GM23248 (cell line): ENCODE data around the gene LIPG. TPM values are rescaled to one million over a fixed set of nuclear protein-coding genes. Genes with fewer than 3 reads are reported as not detected.

ENCODE experiments used
- DNase-seq: peaks from one replicate; pipeline ENCODE4 v3.0.0-alpha.2; 2015
- H2AFZ ChIP-seq: fragments of 200-600 bp; sonication (generic); 2 replicates; pipeline ENCODE4 v1.6.1; 2016; ENCODE audit warnings: antibody characterized with exemption
- H3F3A ChIP-seq: fragments of 200-600 bp; sonication (generic); 2 replicates; pipeline ENCODE4 v1.6.1; 2016; ENCODE audit warnings: mild to moderate bottlenecking, antibody characterized with exemption, mixed run types; ENCODE audit not compliant: insufficient read depth
- H3K27ac ChIP-seq: fragments of 200-600 bp; sonication (generic); 2 replicates; pipeline ENCODE4 v1.5.1; 2016; ENCODE audit warnings: mild to moderate bottlenecking
- H3K27me3 ChIP-seq: fragments of 200-600 bp; sonication (generic); replicated peaks from 2 replicates; pipeline ENCODE4 v1.6.1; 2016; ENCODE audit warnings: mild to moderate bottlenecking; ENCODE audit not compliant: insufficient read depth
- H3K36me3 ChIP-seq: fragments of 200-600 bp; sonication (generic); 2 replicates; pipeline ENCODE4 v1.6.1; 2016; ENCODE audit warnings: low read depth, mild to moderate bottlenecking
- H3K4me1 ChIP-seq: fragments of 200-600 bp; sonication (generic); 2 replicates; pipeline ENCODE4 v1.6.1; 2016; ENCODE audit warnings: mild to moderate bottlenecking; ENCODE audit not compliant: insufficient read depth
- H3K4me2 ChIP-seq: fragments of 200-600 bp; sonication (generic); one replicate; pipeline ENCODE4 v1.6.1; 2016; ENCODE audit warnings: mild to moderate bottlenecking; ENCODE audit not compliant: unreplicated experiment
- H3K4me3 ChIP-seq: fragments of 200-600 bp; sonication (generic); 2 replicates; pipeline ENCODE4 v1.5.1; 2016; ENCODE audit warnings: mild to moderate bottlenecking
- H3K79me2 ChIP-seq: fragments of 200-600 bp; sonication (generic); 2 replicates; pipeline ENCODE4 v1.6.1; 2016; ENCODE audit warnings: mild to moderate bottlenecking; ENCODE audit not compliant: insufficient read depth
- H3K9ac ChIP-seq: fragments of 200-600 bp; sonication (generic); 2 replicates; pipeline ENCODE4 v1.6.1; 2016; ENCODE audit warnings: mild to moderate bottlenecking
- H3K9me2 ChIP-seq: fragments of 200-600 bp; sonication (generic); 2 replicates; pipeline ENCODE4 v1.6.1; 2016; ENCODE audit warnings: mixed run types, mild to moderate bottlenecking, moderate library complexity; ENCODE audit not compliant: insufficient read depth
- H3K9me3 ChIP-seq: fragments of 200-600 bp; sonication (generic); one replicate; pipeline ENCODE4 v1.6.1; 2017; ENCODE audit warnings: low read depth
- H4K20me1 ChIP-seq: fragments of 200-600 bp; sonication (generic); 2 replicates; pipeline ENCODE4 v1.6.0; 2016; ENCODE audit not compliant: insufficient read depth
- EZH2 ChIP-seq: fragments of 200-600 bp; sonication (generic); IDR thresholded peaks from 2 replicates; pipeline ENCODE4 v1.6.1; 2018; ENCODE audit warnings: antibody characterized with exemption, mild to moderate bottlenecking; ENCODE audit not compliant: insufficient read depth, poor library complexity, severe bottlenecking
- EZH2phosphoT487 ChIP-seq: fragments of 200-600 bp; sonication (generic); IDR thresholded peaks from 2 replicates; pipeline ENCODE4 v1.6.1; 2018; ENCODE audit warnings: antibody characterized with exemption, moderate library complexity, mild to moderate bottlenecking, low read depth; ENCODE audit not compliant: insufficient read depth
- WGBS, 2 experiments: methylation state at CpG; one replicate each; pipeline ENCODE4 v1.1.6; 2015 to 2017; ENCODE audit warnings: low lambda C conversion rate in 2 of 2, low coverage in 1 of 2; ENCODE audit errors: missing lambda C conversion rate in 2 of 2; 5-methylcytosine and 5-hydroxymethylcytosine counted together
- in situ Hi-C: fragments of 300-500 bp; cut with MboI; formaldehyde crosslinking; loops from 2 replicates; pipeline ENCODE4 v1.15.0; 2020
- polyA plus RNA-seq: library from polyadenylated mRNA; unstranded; fragments of >200 nt; fragmentation: Nextera tagmentation; extraction: Ambion mirVana; gene quantifications from 2 replicates; pipeline ENCODE4 v1.2.1, GENCODE V29; 2016
- total RNA-seq: library from RNA; depleted of rRNA; stranded (reverse); fragments of >200 nt; shearing (Covaris generic); gene quantifications from 2 replicates; pipeline ENCODE4 v1.2.3, GENCODE V29; 2014

The LIPG gene
- total and polyA plus RNA-seq, 2 experiments from 2014 or later = 0.38 to 0.43 TPM

- 75 to 77% methylated on average over 8 of the region's 8 CpGs for WGBS, 2 experiments
- in situ Hi-C loops = no loop called here
These were observed 77.2 kb downstream of the LIPG start for GRCh38 chr18:49638891-49639557.

GRCh38 chr18:49639643-49640391 is 78.0 kb downstream of the LIPG start:
- in situ Hi-C loops = no loop called here
- Histone ChIP-seq H3K4me1 (no peaks in the 10 kb centered on the region), H3F3A (no peaks in the 10 kb centered on the region), H3K9ac (no peak overlapping the region), H3K27me3 (peaks cover 8% of the 10 kb centered on the region; the same call in 1 of the 2 replicates), H3K9me2 (no peaks in the 10 kb centered on the region), H3K79me2 (no peaks in the 10 kb centered on the region), H3K27ac (no peak overlapping the region), H4K20me1 (no peaks in the 10 kb centered on the region), H3K4me2 (no peak overlapping the region), H3K4me3 (no peak overlapping the region), H2AFZ (no peak overlapping the region), H3K36me3 (no peaks in the 10 kb centered on the region), H3K9me3 (no peaks in the 10 kb centered on the region)
- 59 to 72% methylated on average over 13 of the region's 13 CpGs for WGBS, 2 experiments
- DNase-seq = no peak
- TF ChIP-seq EZH2 (no peak), EZH2phosphoT487 (no peak)

More at GRCh38 chr18:49638891-49639557, 77.2 kb downstream of the LIPG start:
- Histone ChIP-seq H3K36me3 (no peaks in the 10 kb centered on the region), H3K4me1 (no peaks in the 10 kb centered on the region), H3K4me3 (no peak overlapping the region), H4K20me1 (no peaks in the 10 kb centered on the region), H3K27me3 (peaks cover 15% of the 10 kb centered on the region; the same call in 1 of the 2 replicates), H3K4me2 (no peak overlapping the region), H3K9me2 (no peaks in the 10 kb centered on the region), H2AFZ (no peak overlapping the region), H3K27ac (no peak overlapping the region), H3K9ac (no peak overlapping the region), H3K79me2 (no peaks in the 10 kb centered on the region), H3K9me3 (no peaks in the 10 kb centered on the region), H3F3A (no peaks in the 10 kb centered on the region)
- no peak for TF ChIP-seq EZH2
- DNase-seq = no peak

- no peak overlapping the region for H3K4me2 ChIP-seq
- H4K20me1 ChIP-seq = no peaks in the 10 kb centered on the region
- peaks cover 3% of the 10 kb centered on the region; the same call in 1 of the 2 replicates for H3K27me3 ChIP-seq
- no peaks in the 10 kb centered on the region for H3F3A ChIP-seq
- H3K4me1 ChIP-seq = 0 out of 2 replicates have a peak, but pooled peaks cover 5% of the 10 kb centered on the region
- no peak overlapping the region for H3K27ac ChIP-seq
- H3K36me3 ChIP-seq = no peaks in the 10 kb centered on the region
- H3K9me3 ChIP-seq = no peaks in the 10 kb centered on the region
- no peak overlapping the region for H3K4me3 ChIP-seq
- H2AFZ ChIP-seq = no peak overlapping the region
- no peaks in the 10 kb centered on the region for H3K79me2 ChIP-seq
- DNase-seq = no peak
- in situ Hi-C loops = no loop called here
- 40 to 41% methylated on average over 6 of the region's 6 CpGs for WGBS, 2 experiments
- no peaks in the 10 kb centered on the region for H3K9me2 ChIP-seq
- no peak overlapping the region for H3K9ac ChIP-seq
- TF ChIP-seq EZH2 = no peak
- no peak for TF ChIP-seq EZH2phosphoT487
These were observed 78.9 kb downstream of the LIPG start for GRCh38 chr18:49640741-49641140.

GRCh38 chr18:49645196-49645595 is 83.3 kb downstream of the LIPG start:
- no peaks in the 10 kb centered on the region for H3F3A ChIP-seq
- H3K9me3 ChIP-seq = no peaks in the 10 kb centered on the region
- peaks cover 9% of the 10 kb centered on the region; the same call in 1 of the 2 replicates for H3K4me1 ChIP-seq
- no peak for DNase-seq
- H3K36me3 ChIP-seq = no peaks in the 10 kb centered on the region
- H3K9me2 ChIP-seq = no peaks in the 10 kb centered on the region
- WGBS, 2 experiments = 92 to 95% methylated on average over 3 of the region's 3 CpGs
- H3K9ac ChIP-seq = no peak overlapping the region
- H3K27ac ChIP-seq = no peak overlapping the region
- no peak overlapping the region for H2AFZ ChIP-seq
- TF ChIP-seq EZH2phosphoT487 = no peak
- no peak for TF ChIP-seq EZH2
- no peaks in the 10 kb centered on the region for H3K27me3 ChIP-seq
- in situ Hi-C loops = no loop called here
- H3K79me2 ChIP-seq = no peaks in the 10 kb centered on the region
- H4K20me1 ChIP-seq = no peaks in the 10 kb centered on the region
- H3K4me2 ChIP-seq = peak overlapping the region; percentile 55
- no peak overlapping the region for H3K4me3 ChIP-seq
